CD4-positive, alpha-beta T cell treated with Interferon alpha-2 for 1 hour (primary cell): ENCODE measurements around the gene RAB6B.

Experiments
- DNase-seq, 2 donors: peaks; one replicate each; pipeline ENCODE4 v3.0.0-alpha.2; 2020 to 2022

The RAB6B gene

DNA sequence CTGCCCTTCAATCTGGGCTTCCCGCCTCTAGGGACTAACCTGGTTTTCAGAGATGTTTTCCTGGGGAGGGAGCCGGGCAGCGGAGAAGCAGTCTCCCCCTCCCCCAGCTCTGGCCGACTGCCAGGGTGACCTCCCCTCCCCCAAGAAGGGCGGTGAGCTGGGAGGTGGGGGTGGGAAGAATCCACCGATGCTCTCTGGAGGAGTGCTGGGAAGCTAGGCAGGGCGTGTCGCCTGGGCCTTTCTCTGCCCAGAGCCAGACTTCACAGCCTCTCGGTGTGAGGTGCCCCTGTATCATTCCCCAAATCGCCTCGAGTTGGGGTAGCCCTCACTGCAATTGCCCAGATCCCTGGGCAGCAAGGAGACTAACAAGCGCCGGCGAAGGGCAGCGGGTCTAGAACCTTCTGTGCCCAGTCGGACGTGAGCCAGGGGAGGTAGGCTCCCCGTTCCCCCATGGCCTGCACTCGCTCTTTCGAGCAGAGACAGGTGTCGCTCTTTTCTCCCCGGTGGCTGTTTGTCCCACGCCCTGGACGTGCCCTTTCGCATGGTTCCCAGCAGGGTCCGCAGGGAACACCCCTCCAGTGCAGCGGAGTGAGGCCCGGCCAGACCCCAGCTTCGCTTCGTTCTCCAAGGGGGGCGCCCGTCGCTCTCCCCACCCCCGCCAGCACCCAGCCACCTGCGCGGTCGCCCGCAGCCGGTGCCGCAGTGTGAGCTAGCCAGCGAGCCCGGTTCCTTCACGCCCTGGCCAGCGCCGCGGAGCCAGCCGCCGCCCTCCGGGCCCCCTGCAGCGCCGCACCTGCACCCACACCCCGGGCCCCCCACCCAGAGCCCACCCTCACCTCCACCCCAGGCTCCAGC is 1.1 kb downstream of the RAB6B start:
- no peak for DNase-seq

DNA sequence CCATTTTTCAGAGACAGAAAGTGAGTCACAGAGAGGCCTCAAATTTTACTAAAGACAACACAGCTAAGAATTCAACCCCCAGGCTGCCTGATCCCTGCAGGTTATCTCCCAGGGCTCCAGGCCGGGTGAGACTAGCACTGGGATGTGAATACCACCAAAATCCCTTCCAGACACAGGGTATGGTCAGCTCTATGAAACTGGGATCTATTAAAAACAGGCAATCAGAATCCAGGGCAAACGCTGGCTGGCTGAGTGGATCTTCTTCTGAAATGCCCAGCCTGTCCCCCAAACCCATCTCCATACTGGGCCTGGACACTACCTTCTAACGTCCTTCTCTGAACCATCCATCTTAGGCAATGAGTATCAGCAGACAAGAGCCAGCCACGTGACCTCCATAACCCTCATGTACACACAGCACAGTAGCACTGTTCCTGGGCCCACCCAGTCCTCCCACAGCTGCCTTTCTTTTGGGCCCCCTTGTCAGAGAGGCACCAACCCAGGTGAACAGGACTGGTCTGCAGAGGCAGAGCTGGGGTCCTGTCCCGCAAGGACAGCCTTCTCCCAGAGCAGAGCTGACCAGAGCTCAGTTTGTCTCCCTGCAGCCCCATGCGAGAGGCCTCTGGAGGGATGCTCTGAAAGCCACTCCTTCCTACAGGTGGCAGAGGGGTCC is 1.9 kb downstream of the RAB6B start:
- no peak for DNase-seq

DNA sequence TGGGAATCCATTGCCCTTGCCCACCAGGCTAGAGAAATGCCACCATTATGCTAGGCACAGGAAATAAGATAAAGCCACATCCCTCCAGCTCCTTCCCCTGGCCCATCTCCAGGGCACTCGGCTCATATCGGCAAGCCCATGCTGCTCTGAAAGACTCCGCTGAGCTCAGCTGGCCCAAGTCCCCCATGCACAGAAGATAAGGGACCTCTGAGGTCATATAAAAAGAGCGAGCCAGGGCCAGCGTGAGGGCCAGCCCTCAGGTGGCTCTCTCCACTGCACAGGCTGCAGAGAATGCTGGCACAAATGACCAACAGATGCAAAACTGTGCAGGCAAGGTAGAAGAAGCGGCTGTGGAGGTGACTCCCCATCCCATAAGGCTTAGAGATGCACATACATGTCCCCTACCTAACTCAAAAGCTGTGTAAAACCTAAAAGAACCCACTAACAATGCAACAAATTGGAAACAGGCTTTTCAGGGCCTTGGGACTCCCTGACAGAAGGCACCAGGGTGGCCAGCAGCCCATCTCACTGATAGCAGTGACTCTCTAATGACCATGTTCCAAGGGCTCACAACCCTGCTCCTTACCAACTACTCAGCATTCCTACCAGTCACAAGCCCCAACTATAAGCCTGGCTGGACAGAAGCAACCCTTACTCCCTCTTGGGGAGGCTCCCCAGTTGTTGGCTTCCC is 3.0 kb downstream of the RAB6B start:
- no peak for DNase-seq

DNA sequence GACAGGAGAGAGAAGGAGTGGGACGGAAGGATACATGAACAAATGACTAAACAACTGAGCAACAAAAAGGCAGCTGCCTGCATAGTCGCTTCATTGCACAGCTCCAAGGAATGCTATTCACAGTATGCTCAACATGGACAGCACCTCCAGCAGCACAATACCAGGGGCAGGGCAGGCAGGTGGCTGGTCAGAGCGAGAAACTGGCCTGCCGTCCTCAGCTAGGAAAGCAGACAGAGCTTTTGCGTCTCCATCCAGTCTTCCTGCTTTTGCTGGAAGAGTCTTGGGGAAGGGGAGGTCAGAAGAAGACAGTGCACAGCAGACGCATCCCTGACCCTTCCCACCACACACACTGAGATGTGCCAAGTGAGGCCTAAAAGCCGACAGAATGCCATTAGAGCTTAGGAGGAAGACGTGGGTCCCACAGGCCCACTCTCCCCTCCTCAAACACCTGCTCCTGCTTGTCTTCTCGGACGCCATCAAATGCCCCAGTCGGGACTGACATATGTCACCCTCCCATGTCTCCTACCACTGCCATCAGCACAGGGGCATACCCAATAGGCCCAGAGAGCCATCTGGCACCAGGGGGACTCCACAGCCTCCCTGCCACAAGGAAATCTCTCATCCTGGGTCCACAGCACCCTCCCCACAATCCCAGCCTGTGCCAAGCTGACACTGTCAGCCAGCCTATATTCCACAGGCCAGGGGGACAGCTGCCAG is 3.9 kb downstream of the RAB6B start:
- no peak for DNase-seq

DNA sequence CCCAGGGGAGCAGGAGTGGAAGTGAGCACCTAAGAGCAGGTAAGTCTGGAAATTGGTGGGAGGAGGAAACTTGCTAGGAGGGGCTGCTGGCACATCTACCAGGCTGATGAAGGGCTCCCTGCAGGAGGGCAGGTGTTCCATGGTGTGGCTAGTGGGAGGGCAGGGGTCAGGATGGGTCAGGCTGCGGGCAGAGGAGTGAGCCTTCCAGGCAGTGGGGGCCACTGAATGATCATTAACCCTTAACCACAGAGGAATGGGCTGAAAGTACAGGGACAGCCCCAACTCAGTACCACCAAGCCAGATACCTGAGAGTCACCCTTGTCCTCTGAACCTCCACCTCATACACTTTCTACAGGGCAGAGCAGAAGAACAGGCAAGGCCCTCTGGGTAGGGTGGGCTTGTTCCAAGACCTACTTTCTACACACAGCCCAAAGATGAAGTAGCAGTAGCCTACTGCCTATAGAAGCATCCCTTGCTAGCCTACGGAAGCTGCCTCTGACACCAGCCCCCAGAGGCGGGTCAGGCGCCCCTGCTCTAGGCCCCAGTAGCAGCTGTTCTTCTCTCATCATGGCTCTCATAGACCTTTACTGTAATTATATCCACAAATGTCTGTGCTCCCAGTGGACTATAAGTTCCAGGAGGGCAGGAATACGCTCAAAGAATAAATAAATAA is 4.6 kb downstream of the RAB6B start:
- no peak for DNase-seq

DNA sequence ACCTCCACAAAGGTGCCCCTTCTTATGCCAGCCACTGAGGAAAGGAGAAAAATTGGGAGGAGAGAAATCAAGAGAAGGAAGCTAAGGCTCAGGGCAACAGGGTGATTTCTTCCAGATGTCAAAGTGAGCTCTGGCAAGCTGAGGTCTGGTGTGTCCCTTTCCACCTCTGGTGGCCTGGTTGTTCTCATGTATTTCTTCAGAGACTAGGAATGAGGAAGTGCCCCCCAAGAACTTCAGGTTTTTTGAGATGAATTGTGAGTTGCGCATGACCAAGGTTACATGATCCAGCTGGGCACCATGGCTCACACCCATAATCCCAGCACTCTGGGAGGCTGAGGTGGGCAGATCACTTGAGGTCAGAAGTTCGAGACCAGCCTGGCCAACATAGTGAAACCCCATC is 5.6 kb downstream of the RAB6B start:
- DNase-seq, result no peak

DNA sequence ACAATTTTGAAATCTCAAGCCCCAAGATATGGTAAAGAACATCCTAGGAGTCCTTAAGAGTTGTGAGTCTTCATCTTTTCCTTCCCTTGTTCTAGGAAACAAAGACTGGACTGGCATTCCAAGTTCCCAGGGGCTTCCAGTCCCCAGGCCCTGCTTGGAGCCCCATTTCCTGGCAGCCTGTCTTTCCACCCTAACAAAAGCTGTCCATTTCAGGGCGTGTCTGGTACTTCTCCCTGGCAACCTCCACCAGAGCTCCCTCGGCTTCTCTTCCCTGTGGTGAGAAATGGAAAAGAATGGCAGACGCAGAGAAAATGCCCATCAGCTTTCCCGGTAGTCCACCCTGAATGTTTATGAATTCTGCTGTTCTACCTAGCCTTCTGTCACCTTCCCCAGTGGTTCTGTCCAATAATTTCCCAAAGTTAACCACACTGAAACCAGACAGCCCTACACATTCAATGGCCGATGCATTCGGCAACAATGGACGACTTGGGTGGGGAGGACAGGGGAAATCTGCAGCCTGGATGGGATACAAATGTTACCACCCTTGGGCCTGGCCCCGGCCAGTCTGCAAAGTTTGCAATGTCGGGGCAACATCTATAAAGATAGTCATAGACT is 6.8 kb downstream of the RAB6B start:
- DNase-seq, result no peak

DNA sequence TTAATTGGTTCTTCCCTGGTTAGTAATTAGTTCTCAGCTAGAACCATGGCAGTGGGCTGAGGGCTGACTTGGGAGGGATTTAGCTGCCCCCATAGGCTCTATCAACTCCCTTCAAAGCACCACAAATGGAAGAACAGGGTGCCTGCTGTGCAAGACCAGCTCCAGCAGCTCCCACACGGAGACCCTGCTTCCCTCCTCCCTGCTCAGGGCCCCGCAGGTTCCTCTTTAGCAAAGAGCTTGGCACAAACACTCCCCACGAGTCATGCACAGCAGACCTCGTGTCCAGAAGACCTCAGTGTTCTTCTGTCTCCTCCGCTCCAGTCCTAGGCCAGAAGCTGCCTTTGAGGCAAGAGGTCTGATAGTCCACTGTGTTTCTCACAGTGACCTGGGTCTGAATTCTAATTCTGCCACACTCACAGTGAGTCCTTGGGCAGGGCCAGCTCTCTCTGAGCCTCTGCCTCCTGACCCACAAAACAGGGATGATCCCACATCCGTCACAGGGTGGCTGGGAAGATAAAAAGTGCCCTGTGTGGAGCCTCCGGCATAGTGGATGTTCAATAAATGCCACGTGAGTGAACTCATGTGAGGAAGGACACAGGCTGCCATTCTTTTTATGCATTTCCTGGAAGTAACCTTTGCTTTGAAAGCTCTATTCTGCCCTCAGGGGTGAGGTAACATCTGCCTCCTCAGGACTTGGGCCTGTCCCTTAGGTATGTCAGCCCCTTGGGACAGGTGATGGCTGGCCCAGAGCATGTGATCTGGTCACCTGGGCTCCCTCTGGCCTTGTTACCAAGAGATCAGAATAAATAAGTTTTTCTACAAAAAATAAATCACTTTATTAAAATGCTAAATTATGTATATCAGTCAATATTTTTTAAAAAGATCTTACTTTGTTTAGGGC is 7.6 kb downstream of the RAB6B start:
- no peak for DNase-seq

DNA sequence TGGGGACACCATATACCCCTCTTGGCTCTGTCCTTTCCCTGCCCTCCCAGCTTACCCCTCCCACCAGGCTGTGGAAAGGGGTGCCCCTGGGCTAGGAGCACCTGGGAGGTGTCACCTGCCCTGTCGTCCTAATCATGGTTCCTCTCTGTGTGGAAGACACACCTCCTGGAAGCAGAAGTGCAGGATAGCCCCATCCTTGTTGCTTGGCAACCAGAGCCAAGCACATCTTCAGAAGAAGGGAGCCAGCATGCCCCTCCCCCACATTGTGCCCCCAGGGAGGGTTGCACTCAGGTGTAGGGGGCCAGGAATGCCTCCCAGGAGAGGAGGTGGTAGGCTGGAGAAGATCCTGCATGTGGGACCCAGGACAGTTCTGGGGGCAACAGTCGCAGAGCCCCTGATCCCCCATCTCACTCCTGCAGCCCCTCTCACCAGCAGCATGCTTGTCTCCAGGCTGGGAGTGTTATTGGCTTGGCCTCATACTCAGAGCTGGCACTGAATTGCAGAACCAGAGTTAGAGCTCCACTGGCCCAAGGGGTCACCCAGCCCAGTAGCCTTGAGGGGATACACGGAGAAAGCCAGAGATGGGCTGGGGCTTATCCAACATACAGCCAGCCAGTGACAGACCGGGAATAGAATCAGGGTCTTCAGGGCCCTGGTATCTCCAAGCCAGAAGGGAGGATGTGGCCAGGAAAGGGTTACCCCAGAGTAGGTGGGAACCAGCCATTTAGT is 8.4 kb downstream of the RAB6B start:
- no peak for DNase-seq

DNA sequence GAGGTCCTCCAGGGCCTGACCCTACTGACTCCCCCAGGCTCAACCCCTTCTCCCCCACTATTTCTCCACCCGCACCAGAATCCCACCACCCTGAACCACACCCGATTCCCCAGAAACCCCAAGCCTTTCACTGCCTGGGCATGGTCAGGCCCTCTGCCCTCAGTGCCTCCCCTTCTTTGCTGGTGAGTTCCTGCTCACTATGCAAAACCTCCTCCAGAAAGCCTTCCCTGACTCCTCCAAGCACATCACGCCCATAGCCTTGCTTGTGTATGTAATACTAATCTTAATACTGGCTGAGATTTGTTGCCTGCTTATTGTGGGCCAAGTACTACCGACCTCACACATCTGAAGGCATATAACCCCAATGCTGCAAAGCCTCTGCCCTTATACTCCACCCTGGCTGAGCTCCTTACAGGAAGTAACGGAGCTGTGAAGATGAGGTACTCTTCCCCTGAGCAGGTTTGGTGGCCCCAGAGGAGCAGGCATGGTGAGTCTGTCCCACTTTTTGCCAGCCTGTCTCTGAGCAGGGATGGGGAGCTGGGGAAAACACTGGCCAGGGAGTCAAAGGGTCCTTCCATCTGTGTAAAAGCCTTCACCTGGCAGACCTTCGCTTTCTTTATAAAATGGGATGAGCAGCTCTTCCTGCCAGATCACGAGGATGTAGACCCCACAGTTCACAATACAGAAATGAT is 9.5 kb downstream of the RAB6B start:
- DNase-seq, result no peak

DNA sequence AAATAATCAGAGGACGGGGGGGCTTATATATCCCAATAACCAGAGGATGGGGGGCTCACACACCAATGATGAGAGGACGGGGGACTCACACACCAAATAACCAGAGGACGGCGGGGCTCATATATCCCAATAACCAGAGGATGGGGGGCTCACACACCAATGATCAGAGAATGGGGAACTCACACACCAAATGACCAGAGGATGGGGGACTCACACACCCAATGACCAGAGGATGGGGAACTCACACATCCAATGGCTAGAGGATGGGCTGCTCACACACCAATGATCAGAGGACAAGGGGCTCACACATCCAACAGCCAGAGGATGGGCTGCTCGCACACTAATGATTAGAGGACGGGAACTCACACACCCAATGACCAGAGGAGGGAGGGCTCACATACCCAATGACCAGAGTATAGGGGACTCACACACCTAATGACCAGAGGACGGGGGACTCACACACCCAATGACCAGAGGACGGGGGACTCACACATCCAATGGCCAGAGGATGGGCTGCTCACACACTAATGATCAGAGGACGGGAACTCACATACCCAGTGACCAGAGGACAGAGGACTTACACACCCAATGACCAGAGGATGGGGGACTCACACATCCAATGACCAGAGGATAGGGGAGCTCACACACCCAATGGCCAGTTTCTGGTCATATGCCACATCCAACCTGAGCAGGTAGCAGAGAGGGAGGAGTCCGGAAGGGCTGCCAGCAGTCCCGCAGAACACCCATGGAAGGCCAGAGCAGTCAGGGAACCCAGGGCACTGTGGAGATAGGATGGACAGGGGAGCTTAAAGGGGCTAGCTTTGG is 10.6 kb downstream of the RAB6B start:
- DNase-seq, result no peak

DNA sequence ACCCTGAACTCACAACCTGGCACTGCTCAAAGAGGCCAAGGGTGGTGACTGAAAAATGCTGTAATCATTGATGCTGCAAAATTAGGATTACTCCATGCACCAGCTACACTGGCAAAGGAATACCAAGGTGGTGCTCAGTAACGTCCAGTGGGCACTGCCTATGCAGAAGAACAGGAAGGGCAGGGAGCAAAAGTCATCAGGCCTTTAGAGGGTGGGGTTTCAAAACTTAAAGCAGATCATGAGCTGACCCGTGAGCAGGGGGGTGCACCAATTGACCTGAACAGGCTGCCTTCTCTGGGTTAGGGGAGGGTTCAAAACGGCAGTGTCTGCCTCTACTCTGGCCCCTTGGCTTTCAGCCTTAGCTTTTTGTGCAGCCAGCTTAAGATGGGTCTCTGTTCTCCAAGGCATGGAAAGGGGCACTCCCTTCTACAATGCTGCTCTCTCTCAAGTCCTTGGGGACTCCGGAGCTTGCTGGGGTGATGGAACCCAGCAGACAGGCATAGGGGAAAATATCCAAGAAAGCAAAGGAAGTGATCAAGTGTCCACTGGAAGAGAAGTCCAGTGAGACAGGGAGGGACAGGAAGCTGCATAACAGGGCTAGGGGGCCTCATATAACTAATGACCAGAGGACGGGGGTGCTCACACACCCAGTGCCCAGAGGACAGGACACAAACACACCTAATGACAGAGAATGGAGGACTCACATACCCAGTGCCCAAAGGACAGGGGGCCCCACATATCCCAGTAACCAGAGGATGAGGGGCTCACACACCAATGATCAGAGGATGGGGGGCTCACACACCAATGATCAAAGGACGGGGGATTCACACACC is 11.4 kb downstream of the RAB6B start:
- no peak for DNase-seq

DNA sequence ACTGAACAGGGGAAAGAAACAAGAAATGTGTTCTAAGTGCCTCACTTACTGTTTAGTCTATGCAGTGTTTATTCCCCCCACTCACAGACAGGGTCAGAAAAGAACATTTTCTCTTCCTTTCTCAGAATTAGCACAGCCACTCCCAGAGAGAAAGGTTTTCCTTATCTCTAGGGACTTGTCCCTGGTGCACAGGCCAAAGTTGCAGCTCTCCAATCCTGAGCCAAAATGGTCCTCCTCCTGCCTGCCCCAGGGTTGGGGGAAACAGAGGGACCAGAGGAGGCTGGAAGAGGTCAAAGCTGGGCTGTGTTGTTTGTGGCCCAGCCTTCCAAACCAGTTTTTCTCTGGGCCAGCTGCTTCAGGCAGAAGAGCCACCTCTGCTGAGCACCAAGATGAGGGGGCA is 12.0 kb downstream of the RAB6B start:
- DNase-seq, result no peak

DNA sequence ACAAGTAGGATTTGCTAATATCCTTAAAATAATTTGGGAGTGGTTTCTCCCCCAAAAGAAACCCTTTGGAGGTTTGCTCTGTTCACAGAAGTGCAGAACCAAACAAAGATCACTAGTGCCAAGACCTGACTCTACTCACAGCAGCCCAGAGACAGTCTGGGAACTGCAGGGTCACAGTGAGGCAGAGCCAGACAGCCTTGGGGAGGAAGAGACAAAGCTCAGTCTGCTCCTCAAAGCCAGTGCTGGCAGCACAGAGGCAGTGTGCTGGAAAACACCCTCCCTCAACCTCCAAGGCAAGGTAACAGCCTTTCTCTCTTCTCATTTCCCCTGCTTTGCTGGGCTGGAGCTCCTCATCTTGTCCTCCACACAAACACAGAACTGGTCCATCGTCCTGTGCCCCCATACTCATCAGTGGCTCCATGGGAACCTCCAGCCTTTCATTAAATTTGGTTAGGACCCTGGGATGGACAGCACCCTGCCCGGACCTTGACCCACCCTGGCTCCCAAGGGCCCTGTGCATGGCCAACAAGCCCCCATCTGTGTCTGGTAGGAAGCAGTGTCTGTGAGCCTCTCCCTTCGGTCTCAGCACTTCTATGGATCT is 12.6 kb downstream of the RAB6B start:
- no peak for DNase-seq

DNA sequence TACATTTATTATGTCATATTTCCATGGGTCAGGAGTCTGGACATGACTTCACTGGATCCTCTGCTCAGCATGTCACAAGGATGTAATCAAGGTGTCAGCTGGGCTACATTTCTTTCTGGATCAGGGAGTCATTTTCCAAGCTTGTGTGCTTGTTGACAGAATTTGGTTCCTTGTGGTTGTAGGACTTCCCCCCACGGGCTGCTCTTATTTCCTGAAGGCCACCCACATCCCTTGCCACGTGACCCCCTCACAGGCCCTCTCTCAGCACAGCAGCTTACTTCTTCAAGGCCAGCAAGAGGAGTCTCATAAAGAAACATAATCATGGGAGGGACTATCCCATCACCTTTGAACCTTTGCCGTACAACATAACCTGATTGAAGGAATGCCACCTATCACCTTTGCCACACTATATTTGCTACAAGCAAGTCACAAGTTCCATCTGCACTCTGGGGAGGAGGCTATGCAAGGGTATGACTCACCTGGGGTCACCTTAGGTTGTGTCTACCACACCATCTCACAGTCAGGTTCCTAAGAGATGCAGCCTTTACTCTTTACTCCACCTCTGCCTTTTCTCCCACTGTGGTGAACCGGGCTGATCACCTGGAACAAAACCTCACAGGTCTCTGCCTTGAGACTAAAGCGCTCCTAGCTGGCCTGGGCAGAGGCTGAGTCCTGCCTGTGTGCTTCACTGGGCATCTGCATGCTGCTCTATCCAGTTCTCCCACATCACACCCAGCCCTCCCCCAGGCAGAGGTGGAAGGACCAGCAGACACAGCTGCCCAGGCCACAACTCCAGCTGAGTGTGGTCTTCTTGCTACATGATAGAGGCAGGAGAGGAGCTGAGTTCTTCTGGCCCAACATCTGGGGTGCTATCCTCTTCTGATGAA is 13.5 kb downstream of the RAB6B start:
- peak in 1 of 2 donors; percentile 6 for DNase-seq

DNA sequence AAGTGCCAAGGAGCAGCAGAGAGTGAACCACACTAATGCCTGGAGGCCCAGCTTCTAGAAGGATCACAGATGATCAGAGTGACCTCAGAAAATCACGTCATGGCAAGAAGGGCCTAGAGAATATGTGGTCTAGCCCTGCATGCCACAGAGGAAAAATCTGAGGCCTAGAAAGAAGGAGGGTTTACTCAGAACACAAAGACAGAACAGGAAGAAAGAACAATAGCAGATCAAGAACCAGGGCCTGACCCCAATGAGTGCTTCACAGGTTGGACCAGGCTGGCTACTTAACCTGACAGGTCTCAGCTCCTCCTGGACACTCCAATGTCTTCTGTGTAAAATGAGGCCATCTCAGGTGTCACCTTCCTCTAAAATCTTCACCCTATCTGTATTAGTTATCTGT is 14.2 kb downstream of the RAB6B start:
- DNase-seq, result no peak
